Inflammatory macrophage treated with lipopolysaccharide for 4 hours (primary cell): ENCODE results near the gene POGK.
"Not testable (repeated sequence)": the region's sequence is repeated elsewhere in the genome, so short reads cannot be mapped to it uniquely, and the experiment has no call there.

Experiments used
- DNase-seq: peaks from one replicate; pipeline ENCODE4 v3.0.0-alpha.2; 2020

The POGK gene

GRCh38 chr1:166838766-166839599, at the start of gene POGK:
POGK (plus strand) TSS chr1:166839475; CDS start chr1:166840957, 1,482 bp downstream.
- DNase-seq, result peak; percentile 96

GRCh38 chr1:166796620-166797236, 42.5 kb upstream of the POGK start:
- no peak for DNase-seq

GRCh38 chr1:166808952-166809351, 30.3 kb upstream of the POGK start:
- DNase-seq, result no peak

DNA sequence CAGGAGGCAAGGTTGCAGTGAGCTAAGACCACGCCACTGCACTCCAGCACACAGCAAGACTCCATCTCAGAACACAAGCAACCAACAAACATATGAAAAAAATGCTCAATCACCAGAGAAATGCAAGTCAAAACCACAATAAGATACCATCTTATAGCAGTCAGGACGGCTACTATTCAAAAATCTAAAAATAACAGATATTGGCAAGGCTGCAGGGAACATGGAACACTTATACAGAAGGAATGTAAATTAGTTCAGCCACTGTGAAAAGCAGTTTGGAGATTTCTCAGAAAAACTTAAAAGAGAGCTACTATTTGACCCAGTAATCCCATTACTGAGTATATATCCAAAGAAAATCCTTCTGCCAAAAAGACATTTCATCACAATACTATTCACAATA, 27.6 kb upstream of the POGK start:
- DNase-seq, result no peak

DNA sequence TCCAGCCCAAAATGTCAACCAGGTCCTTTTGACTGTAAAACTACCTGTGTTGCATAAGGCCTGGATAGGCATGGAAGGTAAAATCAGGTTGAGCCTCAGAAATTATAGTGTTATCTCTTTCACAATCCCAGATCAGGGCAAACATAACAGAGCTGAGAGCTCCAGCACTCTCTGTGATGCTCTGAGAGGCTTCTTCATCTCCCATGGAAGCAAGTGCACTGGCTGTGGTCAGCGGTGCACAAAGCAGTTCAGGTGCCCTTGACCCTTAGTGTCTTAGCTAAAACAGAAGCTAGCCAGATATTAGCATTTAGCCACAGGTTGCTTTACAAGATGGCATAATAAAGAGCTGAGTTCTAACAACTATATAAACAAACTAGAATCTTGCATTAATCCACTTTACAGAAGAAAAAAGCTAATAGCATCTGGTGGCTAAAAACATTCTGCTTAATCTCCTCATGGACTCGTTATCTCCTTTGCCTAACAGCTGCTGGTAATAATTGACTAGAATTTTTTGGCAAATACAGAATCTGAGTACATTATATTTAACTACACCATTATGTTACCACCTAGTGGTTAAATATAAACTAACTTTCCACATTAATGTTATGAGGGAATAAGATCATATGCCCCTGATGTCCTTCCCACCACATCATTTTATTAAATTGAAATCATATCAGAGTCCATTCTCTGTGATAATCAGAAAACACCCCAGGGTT, 25.6 kb upstream of the POGK start:
- no peak for DNase-seq

GRCh38 chr1:166814611-166815010, 24.7 kb upstream of the POGK start:
- DNase-seq, result no peak

DNA sequence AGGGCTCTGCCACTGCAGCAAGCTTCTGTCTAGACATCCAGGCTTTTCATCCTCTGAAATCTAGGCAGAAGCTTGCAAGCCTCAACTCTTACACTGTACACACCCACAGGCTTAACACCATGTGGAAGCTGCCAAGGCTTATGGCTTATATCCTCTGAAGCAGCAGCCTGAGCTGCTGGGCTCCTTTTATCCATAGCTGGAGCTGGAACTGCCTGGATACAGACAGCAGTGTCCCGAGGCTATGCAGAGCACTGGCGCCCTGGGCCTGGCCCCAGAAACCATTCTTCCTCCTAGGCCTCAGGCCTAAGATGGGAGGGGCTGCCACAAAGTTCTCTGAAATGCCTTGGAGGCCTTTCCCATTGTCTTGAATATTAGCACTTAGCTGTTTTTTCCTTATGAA, 19.3 kb upstream of the POGK start:
- DNase-seq, result no peak

DNA sequence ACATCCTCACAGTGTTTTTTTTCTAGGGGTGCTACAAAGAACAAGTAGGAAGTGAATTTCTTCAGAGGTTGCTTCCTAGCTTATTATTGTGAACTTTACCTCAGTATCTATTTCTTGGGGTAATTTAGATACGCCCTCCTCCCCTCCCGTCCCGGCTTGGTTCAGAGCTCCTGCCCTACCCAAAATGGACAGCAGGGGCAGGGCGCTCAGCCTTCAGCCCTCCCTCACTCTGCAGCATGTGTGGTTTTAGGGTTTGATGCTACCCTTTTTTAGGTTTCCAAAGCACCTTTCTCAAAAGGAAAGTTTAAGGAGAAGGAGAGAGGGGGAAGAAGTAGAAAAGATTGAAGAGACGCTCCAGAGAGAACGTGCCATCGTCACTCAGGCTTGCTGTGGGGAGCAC, 16.9 kb upstream of the POGK start:
- DNase-seq, result no peak

- no peak for DNase-seq
Measured at GRCh38 chr1:166827426-166827825, 11.8 kb upstream of the POGK start.

DNA sequence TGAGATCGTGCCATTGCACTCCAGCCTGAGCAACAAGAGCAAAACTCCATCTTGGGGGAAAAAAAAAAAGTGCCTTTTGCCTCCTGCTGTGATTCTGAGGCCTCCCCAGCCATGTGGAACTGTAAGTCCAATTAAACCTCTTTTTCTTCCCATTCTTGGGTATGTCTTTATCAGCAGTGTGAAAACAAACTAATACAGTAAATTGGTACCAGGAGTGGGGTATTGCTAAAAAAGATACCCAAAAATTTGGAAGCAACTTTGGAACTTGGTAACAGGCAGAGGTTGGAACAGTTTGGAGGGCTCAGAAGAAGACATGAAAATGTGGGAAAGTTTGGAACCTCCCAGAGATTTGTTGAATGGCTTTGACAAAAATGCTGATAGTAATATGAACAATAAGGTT, 9.5 kb upstream of the POGK start:
- DNase-seq, result not testable (repeated sequence)

DNA sequence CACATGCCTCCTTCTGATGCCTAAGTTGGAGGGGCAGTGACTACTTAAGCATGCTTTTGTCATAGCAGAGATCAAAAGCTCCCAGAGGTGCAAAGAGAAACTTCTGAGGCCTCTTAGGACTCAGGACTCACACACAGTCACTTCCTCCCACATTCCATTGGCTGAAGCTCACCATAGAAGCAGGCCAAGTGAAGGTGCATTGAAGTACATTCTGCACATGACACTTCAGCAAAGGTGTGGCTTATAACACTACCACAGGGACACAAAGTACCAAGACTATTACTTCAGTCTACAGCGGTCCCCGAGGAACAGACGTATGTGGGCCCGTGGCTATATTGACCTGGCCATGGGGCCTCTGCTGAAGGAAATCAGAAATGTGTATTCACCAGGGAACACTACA, 2.5 kb upstream of the POGK start:
- no peak for DNase-seq

DNA sequence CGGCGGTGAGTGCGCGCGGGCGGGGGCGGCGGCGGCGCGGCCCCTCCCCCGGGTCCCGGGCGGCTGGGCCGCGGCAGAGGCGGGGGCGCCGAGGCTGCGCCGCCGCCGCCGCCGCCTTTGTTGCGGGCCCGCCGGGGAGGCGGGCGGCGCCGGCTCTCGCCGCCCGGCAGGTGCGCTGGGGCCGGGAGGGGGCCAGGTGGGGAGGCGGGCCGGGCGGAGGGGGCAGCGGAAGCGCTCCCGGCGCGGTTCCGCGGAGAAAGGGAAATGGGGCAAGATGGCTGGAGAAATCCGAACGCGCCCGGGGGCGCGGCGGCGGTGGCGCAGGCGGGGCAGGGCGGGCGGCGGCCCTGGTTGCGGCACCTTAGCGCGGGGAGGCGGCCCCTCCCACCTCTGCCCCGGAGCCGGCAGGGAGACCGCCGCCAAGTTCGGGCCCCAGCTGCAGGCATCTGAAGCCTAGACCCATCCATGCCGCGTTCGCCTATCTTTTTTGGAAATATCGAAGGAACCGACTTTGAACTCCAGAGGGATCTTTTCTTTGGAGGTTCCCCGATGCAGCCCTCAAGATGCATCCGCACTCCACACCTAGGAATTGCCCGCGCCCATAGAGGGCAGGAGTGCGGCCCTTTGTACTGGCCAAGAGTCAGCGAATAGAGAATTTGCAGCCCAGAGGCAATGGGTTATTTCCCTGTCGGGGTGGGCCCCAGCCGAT, 479 bp downstream of the POGK start:
- DNase-seq, result peak; percentile 41

GRCh38 chr1:166840309-166841274, 1.3 kb downstream of the POGK start:
- DNase-seq, result peak; percentile 26

- DNase-seq, result no peak
Measured at GRCh38 chr1:166843322-166843721, 4.0 kb downstream of the POGK start.

DNA sequence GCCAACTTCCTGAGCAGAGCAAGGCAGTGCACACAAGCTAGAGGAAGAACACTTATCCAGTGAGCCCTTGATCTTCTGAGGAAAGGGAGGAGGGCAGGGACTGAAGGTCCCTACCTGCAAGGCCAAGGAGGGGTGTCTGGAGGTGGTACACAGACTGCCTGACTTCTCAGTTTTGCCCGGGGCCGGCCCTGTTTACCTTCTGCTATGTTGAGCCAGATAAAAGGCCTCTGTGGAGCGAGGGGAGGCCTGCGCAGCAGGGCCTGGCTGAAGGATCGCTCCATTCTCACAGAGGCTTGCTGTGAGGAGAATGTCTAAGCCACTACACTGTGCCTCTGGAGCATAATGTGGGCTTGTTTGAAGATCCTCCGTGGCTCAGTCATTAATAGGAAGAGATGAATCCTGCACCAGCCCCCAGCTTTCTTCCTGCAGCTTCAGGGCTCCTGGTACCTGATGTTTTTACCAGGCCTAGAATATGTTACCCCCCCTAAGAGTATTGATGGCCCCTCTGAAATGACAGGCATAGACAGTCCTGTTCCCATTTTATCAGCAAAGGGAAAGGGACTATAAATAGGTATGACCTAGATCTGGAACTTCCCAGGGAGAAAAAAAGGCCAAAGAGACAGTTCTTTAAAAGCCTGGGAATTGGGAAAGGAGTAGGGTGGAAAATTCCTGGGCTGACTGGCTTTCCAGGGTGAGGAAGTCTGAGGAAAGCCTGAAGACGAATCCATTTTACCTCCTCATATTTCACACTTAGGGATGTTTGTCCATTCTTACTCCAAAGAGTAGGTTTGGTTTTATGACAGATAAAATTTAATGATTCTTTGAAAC, 4.7 kb downstream of the POGK start:
- no peak for DNase-seq

- no peak for DNase-seq
Measured at GRCh38 chr1:166844791-166845190, 5.5 kb downstream of the POGK start.

GRCh38 chr1:166848193-166848592, 8.9 kb downstream of the POGK start:
- DNase-seq, result no peak

DNA sequence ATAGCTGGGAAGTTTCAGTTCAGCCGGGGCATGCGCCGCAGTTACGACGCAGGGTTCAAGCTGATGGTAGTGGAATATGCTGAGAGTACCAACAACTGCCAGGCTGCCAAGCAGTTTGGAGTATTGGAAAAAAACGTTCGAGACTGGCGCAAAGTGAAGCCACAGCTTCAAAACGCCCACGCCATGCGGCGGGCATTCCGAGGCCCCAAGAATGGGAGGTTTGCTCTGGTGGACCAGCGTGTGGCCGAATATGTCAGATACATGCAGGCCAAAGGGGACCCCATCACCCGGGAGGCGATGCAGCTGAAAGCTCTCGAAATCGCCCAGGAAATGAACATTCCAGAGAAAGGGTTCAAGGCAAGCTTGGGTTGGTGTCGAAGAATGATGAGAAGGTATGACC, 9.9 kb downstream of the POGK start:
- DNase-seq, result no peak

GRCh38 chr1:166852918-166853317, 13.6 kb downstream of the POGK start:
- no peak for DNase-seq

- no peak for DNase-seq
Measured at GRCh38 chr1:166855558-166855957, 16.3 kb downstream of the POGK start.

DNA sequence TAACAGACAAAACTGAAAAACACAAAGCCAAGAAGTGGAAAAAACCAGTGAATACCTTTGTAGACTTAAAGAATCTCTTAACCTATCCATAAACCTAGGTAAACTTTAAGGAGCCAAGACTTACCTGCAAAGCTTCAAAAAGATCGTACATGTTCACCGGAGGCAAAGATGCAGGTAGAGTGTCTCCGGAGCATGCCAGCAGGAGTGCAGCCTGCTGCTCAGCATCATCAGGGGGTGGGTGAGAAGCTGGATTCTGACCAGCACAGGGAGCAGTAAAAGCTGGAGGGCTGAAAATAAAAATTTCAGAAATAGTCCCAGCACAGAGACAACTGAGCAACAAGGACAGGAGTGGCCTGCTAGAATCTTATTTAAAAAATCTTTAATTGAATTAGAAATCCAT, 18.7 kb downstream of the POGK start:
- DNase-seq, result no peak
